SK-N-MC (cell line): Measurements from ENCODE around the gene STRBP.

Experiments
- EZH2 ChIP-seq: fragments of 200-600 bp; sonication (generic); IDR thresholded peaks from one replicate; pipeline ENCODE4 v1.6.1; 2017; ENCODE audit warnings: antibody characterized with exemption
- FOXP2 ChIP-seq: optimal IDR thresholded peaks from 2 replicates; pipeline ENCODE3; 2011; ENCODE audit warnings: mild to moderate bottlenecking, moderate library complexity; ENCODE audit not compliant: insufficient read depth; ENCODE audit errors: extremely low read length, control extremely low read depth
- POLR2AphosphoS5 ChIP-seq: IDR thresholded peaks from 2 replicates; pipeline ENCODE4 v1.6.1; 2012; ENCODE audit warnings: mild to moderate bottlenecking, low read depth, low read length, borderline replicate concordance

DNA sequence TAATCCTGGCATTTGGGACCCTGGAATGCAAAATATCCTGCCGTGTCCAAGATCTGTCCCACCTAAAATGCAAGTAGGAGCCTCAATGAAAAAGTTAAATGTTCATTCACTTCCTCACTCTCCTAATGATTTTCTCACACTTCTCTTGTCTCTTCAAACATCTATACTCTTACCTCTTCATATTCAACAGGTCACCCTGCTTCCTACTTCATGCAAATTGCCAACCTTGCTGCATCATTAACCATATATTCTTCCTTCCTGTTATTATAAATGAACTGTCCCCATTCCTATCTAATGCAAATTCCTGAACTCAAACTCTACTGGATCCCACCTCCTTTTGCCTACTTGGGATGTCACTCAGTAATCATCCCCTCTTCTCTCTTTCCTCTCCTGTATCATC is 74.4 kb downstream of the STRBP start:
- no peak for TF ChIP-seq EZH2
- no peak for TF ChIP-seq POLR2AphosphoS5
- no peak for TF ChIP-seq FOXP2
